SKM-1 (cell line): ENCODE measurements around the gene PDE3A.
A peak's percentile ranks its signal among the peaks of the same experiment; 100 is the strongest.

ENCODE experiments used
- DNase-seq: peaks from one replicate; lab custom pipeline; 2025; ENCODE audit not compliant: unreplicated experiment; lab: John Stamatoyannopoulos, UW

The PDE3A gene

DNA sequence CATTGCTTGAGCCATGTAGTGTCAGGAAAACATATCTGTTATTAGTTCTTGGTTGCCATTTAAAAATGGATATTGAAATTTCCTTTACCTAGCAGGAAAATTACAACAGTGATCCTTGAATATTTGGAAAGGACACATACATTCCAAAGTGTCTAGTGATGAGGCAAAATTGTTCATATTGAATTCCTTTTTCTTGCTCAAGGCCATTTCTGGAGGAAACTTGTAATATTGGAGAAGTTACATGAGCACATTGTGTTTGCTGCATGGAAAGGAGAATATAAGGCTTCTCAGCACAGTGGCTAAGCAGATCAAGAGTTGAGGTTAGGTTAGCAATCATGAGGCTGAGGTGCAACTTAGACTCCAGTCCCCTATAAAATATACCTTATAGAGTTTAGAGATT is 121.9 kb downstream of the PDE3A start:
- no peak for DNase-seq

DNA sequence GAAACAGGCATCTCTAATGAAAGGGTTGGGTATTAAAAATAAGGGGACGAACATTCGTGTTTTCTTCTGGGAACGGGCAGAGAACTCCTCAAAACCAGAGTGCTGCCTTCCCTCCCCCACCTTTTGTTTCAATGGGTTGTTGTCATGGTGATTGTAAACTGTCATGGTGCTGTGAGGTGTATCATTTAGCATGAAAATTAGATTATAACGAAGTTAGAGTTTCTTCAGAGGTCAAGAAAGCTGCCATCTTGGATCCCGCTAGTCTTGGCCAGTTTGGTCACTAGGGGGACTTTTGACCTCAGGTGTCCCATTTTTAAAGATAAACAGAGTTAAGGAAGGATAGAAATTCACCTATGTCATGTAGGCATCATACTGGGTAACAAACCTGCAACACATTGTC is 123.0 kb downstream of the PDE3A start:
- DNase-seq = no peak

- peak; percentile 63 for DNase-seq
Observed at GRCh38 chr12:20492251-20492760, 124.0 kb downstream of the PDE3A start.

GRCh38 chr12:20493934-20494333 is 125.6 kb downstream of the PDE3A start:
- no peak for DNase-seq

DNA sequence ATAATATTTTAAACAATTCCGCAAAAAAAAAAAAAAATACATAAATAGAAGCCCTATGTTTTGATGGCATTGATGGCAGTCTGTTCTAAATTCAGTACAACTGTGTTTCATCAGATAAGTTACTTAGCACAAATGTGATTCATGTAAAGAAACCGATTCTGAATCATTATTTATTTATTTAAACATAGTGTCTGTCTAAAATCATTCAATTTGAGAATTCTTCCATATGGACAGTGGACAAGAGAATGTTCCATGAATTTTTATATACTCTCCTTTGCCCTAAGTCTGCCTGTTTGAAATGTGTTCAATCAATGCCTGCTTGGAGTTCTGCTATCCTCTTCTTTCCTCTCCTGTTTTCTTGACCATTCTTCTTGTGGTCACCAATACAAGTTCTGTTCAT is 126.5 kb downstream of the PDE3A start:
- DNase-seq = no peak

- DNase-seq = no peak
Observed at GRCh38 chr12:20495997-20496396, 127.7 kb downstream of the PDE3A start.

DNA sequence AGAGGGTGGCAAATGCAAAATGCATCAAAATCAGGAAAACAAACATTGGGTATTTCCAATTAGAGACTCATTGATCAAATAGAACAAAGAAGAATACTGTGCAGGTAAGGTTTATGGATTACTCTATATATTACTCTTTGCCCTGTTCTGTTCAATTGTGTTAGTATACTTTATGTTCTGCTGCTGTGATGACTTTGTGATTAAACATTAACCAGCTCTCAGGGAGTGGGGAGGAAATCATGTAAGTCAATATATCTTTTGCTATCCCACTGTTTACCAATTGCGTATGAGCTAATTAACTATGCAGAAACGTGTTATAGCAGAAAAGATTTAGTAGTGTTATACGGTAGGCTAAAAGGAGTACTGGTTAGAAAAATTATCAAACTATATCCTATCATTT is 129.4 kb downstream of the PDE3A start:
- no peak for DNase-seq

DNA sequence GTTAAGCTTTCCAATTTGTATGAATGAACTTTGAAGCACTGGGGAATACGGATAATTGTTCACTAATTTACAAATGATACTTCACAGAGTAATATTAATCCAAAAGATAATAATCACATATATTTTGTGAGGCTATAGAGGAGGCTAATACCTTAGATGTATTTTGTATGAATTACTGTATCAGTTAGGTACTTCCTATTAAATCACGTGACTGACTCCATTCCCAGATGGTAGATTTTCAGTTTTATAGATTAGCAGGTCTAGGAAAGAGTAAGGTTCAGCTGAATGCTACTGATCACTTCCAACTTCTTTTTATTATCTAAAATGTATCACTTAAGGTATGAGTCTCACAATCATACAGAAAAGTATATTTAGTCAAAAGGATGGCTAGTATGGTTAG is 133.6 kb downstream of the PDE3A start:
- DNase-seq = no peak

- DNase-seq = no peak
Observed at GRCh38 chr12:20503858-20504257, 135.5 kb downstream of the PDE3A start.

- no peak for DNase-seq
Observed at GRCh38 chr12:20505056-20505455, 136.7 kb downstream of the PDE3A start.

DNA sequence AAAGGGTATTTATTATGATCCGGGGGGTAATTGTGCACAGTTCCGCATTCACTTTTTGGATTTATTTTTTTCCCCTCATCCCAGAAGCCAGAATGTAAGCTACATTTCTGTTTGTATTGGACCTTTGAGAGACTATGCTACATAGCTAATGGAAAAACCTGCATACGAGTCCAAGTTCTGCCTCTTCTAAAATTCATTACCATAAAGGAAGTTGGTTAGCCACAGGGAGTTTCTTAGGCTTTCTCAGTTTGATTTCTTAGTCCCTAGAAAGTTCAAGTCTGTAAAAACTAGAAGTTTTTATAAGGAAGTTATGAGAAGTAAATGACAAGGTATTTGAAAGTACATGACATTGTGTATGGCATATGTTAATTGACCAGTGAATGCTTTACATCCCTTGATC is 138.7 kb downstream of the PDE3A start:
- DNase-seq = no peak

DNA sequence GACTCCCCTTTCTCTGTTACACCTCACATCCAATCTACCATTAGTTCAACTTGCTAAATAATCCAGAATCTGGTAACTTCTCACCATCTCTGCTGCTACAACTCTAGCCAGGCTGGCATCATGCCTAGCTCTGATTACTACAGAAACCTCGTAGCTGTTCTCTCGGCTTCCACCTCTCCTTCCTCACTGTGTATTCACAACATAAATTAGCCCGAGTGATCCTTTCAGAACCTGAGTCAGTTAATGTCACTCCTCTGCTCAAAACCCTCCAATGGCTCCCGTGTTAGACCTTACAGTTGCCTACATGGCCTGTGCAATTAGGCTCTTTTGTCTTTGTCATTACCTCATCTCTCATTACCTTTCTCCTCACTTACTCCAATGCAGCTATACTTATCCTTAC is 139.4 kb downstream of the PDE3A start:
- DNase-seq = no peak

GRCh38 chr12:20508359-20508758 is 140.0 kb downstream of the PDE3A start:
- DNase-seq = no peak

DNA sequence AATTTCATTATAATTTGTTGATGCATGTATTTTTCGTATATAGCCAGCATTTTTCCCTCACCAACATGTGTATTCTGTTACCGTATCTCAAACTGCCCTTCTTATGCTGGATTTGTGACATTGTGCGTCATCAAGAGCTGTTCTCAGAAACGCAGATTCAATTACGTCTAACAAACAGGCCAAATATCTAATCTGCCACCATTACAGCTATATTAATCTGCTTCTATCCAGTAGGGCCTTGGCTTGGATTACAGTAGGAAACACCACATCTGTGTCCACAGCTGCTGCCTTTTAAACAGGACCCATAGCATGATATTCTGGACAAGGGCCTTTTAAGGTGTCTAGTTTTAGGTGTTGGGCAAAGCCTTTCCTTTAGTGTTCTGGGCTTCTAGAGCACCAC is 140.6 kb downstream of the PDE3A start:
- no peak for DNase-seq

DNA sequence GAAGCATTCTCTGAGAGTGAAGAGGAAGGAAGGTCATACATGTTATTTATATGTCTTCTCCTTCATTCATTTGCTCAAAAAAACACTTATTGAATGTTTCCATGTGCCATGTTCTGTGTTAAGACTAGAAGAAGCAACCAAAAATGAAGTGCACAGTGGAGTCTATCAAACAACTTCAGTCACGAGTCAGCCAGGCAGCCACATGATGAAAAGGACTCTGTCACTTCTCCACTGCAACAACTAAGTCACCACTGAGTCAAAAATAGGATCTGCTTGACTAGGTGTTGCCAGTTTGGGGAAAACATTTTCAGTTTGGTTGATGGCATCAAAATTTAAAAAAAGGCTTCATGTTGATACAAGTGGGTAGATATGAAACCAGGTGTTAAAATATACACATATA is 142.5 kb downstream of the PDE3A start:
- DNase-seq = no peak

DNA sequence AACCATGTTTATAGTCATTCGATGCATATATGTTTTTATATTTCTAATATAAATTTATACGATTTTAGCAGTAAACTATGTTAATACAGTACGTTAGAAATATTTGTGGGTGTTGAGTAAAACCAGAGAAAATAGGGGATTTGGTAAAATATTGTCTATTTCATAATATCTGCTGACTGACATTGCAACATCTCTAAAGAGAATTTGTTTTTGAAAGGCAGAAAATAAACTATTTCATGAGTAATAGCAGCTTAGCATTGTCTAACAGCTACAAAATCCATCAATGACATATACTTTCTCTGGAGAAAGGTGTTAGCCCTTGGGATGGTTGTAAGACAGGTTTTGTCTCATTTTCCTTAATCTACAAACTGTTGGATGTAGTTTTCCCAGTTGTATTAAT is 144.9 kb downstream of the PDE3A start:
- no peak for DNase-seq

GRCh38 chr12:20514598-20514997 is 146.3 kb downstream of the PDE3A start:
- DNase-seq = no peak

- DNase-seq = no peak
Observed at GRCh38 chr12:20520532-20520931, 152.2 kb downstream of the PDE3A start.

DNA sequence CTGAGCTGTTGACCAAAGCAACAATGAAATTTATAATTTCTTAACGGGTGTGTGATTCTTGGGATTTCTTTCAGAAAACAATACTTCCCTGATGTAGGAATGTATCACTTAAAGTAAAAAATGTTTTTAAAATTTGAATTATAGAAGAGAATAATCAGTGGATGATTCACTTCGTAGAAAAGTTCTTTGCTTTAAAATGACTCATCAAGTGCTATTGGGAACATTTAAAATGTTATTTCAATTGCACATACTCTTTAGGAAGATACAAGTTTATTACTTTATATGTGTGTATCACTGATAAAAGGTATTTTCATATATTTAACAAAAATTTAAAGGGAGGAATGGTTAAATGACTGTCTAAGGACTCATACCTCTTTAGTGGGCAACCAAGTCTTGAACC is 155.3 kb downstream of the PDE3A start:
- no peak for DNase-seq

- no peak for DNase-seq
Observed at GRCh38 chr12:20524113-20524512, 155.8 kb downstream of the PDE3A start.

- no peak for DNase-seq
Observed at GRCh38 chr12:20525064-20525610, 156.8 kb downstream of the PDE3A start.

GRCh38 chr12:20527417-20528163 is 159.3 kb downstream of the PDE3A start:
- DNase-seq = no peak

- no peak for DNase-seq
Observed at GRCh38 chr12:20528208-20528607, 159.9 kb downstream of the PDE3A start.
